Right renal pelvis (tissue), 4 donors: ENCODE measurements around the gene RFC2. TPM values are rescaled to one million over a fixed set of nuclear protein-coding genes. Genes with fewer than 3 reads are reported as not detected.
"Not testable (repeated sequence)": the region's sequence is repeated elsewhere in the genome, so short reads cannot be mapped to it uniquely, and the experiment has no call there.

Experiments used
- DNase-seq, 4 donors: peaks; one replicate each; pipeline ENCODE4 v3.0.0-alpha.2; 2013; ENCODE audit warnings: low read depth in 4 of 4, low spot score in 3 of 4, missing footprints in 1 of 4
- polyA plus RNA-seq, 4 donors: library from polyadenylated mRNA; unstranded; fragments of 120-200 nt; gene quantifications; one replicate each; pipeline ENCODE4 v1.2.1, GENCODE V29; 2013; ENCODE audit not compliant: insufficient read length in 4 of 4

RFC2 gene
- polyA plus RNA-seq, 4 donors, result 38.7 to 50.4 (median 48.3) TPM

DNA sequence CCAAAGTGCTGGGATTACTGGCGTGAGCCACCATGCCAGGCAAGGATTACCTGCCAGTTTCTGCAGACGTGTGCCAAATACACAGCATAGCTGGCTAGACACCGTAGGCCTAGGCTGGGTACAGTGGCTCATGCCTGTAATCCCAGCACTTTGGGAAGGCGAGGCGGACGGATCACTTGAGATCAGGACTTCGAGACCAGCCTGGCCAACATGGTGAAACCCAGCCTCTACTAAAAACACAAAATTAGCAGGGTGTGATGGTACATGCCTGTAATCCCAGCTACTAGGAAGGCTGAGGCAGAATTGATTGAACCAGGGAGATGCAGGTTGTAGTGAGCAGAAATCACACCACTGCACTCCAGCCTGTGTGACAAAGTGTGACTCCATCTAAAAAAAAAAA is 868 bp downstream of the RFC2 start:
- DNase-seq, result no peak

DNA sequence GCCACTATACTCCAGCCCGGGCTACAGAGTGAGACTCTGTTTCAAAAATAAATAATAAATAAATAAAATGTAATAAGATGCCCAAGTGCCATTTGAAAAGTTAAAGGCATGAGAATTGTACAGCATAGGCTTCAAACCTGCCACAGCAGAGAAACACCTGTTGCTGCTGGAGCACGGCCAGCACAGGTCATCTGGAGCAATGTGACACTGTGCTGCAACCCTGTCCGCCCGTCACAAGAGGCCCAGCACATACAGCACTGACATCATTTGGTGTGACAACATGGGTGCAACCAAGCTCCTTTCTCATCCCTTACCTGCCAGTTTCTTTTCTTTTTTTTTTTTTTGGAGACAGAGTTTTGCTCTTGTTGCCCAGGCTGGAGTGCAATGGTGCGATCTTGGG is 1.3 kb downstream of the RFC2 start:
- no peak for DNase-seq

DNA sequence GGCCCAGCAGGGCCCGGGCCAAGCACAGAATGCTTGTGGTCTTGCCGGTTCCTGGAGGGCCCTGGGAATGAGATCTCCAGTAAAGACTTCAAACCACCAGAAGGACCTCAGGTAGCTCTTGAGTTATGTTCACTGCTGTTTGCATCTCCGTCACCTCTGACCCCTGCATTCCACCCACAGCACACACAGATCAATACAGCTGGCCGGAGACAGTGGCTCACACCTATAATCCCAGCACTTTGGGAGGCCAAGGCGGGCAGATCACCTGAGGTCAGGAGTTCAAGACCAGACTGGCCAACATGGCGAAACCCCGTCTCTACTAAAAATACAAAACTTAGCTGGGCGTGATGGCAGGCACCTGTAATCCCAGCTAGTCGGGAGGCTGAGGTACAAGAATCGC is 5.1 kb downstream of the RFC2 start:
- DNase-seq, result not testable (repeated sequence)

DNA sequence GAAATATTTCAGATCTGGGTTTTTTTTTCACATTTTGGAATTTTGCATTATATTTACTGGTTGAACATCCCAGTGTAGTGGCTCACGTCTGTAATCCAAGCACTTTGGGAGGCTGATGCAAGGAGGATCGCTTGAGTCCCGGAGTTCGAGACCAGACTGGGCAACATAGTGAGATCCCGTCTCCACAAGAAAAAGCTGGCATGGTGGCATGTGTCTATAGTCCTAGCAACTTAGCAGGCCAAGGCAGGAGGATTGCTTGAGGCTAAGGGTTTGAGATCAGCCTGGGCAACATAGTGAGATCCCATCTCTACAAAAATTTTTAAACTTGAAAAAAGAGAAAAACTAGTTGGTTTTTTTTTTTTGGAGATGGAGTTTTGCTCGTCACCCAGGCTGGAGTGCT is 6.0 kb downstream of the RFC2 start:
- no peak for DNase-seq

DNA sequence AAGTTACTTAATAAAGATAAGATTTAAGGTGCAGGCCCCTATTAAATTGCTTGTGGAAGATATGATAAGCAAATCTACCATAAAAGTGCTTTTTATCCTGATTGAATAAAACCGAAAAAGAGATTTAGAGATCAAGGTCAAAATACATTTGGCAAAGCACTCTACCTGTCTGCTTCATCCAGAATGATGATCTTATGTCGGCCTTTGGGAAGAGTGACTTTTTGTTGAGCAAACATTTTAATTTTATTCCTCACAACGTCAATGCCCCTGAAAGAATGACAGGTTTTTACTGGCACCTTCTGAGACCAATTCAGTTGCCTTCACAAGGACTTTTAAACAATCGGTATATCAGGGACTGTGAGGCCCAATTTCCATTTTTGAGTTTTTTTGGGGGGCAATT is 7.7 kb downstream of the RFC2 start:
- DNase-seq, result no peak

DNA sequence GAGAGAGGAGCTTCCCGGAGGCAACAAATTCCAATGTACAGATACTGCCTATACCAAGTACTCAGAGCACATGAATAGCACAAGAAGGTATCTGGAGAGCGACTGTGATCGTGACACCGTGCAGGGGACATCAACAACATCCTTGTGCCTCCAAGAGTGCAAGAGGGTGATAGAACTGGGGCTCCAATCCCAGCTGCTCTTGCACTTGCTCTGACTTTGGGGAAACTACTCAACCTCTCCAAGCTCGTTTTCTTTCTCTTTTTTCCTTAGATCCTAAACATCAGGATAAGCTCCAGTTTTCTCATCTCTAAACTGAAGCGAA is 12.1 kb downstream of the RFC2 start:
- DNase-seq, result no peak

DNA sequence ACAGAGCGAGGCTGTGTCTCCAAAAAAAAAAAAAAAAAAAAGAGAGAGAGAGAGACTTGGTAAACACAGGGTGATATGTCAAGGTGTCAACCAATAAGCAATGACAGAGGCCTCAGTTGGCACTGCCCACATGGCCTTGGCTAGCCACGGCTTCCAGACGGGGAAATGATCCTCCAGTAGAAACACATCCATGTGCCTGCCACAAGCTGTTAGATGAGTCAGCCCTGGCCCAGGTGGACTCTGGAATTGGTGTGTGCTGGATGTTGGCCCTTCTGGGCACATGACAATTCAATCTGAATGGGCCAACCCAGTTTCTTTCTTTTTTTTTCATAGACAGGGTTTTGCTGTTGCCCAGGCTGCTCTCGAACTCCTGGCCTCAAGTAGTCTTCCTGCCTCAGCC is 13.7 kb downstream of the RFC2 start:
- no peak for DNase-seq

DNA sequence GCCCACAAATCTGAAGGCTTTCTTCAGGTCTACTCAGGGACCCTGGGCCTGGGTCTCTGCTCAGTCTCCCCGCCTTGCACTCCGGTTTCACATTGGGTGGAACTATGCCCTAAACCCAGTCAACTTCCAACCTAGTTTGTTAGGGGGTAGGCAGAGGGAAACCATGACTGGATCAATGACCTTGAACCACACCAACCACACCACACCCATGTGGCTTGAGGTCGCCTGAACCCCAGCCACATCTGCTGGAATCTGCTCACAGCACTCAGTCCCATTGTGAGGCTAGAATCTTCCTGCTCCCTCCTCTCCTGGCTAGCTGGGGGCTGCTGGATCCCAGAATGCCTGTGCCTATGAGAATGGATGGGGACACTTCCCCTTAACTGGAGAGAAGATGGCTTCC is 17.9 kb downstream of the RFC2 start:
- no peak for DNase-seq

DNA sequence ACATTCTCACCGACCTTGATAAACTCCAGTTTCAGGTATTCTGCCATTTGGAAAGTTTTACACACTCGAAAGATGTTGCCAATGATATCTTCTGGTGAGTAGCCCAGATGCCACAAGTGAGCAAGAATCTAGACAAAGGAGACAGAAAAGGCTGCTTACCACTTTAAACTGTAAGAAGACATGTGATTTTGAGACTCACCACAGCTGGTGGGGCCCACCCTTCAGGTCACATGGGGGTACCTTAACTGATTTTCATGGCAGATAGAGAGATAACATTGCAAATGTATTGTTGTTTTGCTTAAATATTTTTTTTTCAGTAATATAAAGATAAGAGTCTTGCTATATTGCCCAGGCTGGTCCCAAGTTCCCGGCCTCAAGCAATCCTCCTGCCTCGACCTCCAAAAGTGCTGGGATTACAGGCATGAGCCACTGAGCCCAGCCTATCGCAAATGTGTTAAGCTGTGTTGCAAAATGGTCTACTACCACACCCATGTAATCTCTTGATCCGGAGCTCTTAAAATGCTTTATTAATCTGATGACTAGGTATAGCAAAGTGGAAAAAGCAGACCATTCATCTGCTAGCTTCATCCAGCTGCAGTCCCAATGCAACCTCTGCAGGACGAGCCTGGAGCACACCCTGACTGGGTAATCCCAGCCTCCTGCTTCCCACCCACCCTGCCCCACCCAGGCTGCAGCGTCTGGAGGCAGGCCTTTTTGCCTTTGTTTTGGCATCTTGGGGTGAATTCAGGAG is 18.5 kb downstream of the RFC2 start:
- no peak for DNase-seq

DNA sequence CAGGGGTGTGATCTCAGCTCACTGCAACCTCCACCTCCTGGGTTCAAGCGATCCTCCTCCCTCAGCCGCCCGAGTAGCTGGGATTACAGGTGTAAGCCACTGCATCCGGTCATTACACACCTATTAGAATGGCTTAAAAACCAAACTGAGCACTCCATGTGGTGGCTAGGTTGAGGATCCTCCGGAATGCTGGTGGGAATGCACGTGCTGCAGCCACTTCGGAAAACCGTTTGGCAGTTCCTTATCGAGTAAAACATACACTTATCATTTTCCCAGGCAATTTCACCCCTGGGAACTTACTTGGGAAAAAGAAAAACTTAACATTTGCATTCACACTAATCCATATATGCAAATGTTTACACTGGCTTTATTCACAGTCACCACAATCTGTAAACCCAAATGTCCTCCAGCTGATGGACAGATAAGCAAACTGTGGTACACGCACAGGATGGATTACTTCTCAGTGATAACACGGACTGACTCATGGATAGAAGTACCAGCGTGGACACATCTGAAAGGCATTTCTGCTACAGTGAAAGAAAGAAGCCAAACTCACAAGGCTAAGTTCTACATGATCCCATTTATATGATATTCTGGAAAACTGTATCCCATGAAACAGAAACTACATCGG is 20.4 kb downstream of the RFC2 start:
- DNase-seq, result no peak

DNA sequence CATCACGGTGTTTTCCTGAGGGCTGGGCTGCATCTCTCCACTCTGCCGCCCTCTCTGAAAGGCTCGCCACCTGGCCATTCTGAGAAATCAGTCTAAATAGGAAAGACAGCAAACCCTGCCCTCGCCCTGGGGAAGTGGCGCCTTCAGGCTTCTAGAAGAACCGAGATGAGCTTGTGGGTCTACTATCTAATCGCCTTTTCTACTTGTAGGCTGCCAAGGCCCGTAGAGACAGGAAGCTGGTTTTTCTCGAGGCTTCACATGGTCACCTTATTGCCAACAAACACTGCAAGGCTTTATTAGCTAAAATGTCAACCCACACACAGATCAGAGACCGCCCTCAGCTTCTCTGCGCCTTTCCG is 23.0 kb downstream of the RFC2 start:
- DNase-seq, result no peak

DNA sequence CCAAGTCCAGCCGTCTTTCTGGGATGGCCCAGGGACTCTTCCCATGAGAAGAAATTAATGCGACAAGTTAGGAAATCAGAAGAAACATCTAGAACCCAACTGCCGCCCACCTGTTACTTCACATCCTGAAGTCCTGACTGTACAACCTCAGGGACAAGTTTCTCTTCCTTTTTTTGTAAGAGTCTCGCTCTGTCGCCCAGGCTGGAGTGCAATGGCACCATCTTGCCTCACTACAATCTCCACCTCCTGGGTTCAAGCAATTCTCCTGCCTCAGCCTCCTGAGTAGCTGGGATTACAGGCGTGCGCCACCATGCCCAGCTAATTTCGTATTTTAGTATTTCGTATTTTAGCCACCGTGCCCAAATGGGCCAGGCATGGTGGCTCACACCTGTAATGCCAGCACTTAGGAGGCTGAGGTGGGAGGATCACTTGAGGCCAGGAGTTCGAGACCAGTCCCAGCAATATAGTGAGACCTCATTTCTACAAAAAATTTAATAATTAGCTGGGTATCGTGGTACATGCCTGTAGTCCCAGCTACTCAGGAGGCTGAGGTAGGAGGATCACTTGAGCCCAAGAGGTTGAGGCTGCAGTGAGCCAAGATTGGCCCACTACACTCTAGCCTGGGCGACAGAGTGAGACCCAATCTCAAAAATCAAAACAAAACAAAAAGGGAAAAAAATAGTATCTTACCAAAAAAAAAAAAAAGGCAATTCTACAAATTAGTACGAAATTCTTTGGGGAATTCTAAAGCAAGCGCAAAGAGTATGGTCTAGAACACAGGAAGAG is 23.6 kb downstream of the RFC2 start:
- no peak for DNase-seq

DNA sequence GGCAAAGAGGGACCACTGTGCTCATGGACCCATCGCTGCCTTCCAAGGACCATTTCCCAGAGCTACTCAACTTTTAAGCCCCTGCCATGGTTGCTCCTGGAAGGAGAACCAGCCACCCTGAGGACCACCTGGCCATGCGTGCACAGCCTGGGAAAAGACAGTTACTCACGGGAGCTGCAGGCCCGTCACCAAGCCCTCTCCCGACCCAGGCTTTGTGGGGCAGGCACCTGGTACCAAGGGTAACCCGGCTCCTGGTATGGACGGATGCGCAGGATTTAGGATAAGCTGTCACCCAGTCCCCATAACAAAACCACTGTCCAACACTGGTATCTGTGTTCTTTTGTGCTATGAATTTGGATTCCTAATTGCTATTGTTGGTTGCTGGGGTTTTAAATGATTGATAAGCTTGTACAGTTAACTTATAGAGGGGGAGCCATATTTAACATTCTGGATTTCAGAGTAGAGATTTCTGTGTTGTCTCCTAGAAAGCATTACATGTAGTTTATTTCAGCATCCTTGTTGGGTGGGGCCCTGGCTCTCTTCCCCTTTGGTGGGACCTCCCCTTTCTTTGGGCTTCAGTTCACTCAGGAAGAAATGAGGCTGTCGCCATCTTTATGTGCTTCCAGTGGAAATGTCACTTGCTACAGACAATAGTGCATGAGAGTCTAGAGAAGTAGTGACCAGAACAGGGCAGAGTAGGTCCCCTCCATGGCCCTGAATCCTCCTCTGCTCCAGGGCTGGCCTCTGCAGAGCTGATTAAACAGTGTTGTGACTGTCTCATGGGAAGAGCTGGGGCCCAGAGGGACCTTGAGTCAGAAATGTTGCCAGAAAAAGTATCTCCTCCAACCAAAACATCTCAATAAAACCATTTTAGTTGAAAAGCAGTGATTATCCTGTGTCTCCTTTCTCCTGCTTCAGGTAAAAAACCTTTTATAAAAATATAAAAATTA is 25.0 kb downstream of the RFC2 start:
- no peak for DNase-seq

DNA sequence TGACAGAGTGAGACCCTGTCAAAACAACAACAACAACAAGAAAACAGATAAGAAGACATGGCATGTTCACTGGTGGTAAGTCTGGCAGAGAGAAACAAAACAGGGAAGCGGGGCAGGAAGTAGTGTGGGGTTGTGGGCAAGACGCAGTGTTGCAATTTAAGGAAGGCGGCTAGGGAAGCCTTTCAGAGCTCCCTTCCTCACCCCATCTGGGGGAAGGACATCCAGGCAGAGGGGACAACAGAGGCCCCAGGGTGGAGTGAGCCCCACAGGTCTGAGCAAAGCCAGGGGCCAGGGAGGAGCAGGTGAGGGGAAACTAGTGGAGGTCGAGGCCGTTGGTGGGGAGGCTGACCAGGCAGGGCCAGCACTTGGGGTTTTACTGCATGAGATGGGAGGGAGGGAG is 27.6 kb downstream of the RFC2 start:
- DNase-seq, result no peak

DNA sequence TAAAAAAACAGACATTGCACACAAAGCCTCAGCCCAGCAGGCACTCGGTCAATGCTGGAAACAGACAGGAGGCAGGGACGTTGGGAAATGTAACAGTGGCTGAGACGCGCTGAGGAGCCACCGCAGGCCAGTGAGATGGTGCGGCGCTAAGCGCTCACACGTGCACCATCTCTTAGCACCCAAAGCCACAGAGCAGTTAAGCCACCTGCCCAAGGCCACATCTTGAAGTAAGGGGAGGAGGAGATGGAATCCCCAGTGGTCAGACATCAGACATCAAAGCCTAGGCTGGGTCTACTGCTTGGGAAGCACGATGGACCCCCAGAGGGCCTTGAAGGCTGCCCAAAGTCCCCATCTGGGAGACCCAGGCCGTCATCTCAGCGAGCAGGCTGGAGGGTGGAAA is 28.8 kb downstream of the RFC2 start:
- no peak for DNase-seq

DNA sequence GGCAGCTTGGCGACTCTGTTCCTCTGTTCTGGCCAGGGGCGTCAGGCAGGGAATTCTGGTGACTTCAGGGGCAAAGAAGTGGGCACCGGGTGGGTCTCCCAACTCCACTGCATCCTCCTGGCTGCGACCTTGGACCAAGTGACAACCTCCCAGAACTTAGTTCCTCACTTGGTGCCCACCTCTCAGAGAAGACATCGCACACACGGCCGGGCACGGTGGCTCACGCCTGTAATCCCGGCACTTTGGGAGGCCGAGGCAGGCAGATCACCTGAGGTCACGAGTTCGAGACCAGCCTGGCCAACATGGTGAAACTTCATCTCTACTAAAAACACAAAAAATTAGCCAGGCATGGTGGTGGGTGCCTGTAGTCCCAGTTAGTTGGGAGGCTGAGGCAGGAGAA is 29.3 kb downstream of the RFC2 start:
- not testable (repeated sequence) for DNase-seq

DNA sequence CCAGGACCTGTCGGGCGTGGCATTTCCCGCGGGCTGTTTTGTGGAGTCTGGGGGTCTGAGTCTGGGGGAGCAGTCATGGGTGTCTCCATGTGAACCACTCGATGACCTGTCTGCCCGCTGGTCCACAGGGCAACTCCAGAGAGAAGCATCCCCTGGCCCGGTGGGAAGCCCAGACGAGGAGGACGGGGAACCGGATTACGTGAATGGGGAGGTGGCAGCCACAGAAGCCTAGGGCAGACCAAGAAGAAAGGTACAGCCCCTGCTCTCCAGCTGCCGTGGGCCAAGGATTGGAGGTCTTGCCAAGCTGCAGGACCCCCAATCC is 29.7 kb downstream of the RFC2 start:
- DNase-seq, result no peak

DNA sequence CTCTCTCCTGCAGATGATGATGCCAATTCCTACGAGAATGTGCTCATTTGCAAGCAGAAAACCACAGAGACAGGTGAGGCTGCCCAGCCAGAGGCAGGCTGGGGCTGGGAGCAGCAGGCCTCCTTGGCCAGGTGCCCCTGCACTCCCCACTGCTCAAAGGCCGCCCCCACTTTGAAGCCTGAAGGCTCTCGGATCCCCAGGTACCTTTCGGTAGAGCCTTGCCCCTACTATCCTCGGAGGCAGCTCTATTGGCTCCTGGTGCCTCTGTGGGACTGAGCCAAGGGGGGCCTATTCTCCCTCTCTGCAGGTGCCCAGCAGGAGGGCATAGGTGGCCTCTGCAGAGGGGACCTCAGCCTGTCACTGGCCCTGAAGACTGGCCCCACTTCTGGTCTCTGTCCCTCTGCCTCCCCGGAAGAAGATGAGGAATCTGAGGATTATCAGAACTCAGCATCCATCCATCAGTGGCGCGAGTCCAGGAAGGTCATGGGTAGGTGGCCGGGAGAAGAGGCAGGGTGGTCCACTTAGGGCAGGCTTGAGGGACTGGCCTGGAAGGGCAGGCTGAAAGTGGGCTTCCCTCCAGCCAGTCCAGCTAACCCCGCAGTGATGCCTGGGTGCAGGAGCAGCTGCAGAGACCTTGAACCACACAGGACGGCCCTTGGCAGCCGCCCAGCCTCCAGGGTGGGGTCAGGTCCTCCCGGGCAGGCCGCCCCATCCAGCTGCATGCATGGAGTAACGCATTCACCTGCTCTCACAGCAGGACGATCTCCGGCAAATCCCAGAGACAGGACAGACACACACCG is 30.3 kb downstream of the RFC2 start:
- no peak for DNase-seq

DNA sequence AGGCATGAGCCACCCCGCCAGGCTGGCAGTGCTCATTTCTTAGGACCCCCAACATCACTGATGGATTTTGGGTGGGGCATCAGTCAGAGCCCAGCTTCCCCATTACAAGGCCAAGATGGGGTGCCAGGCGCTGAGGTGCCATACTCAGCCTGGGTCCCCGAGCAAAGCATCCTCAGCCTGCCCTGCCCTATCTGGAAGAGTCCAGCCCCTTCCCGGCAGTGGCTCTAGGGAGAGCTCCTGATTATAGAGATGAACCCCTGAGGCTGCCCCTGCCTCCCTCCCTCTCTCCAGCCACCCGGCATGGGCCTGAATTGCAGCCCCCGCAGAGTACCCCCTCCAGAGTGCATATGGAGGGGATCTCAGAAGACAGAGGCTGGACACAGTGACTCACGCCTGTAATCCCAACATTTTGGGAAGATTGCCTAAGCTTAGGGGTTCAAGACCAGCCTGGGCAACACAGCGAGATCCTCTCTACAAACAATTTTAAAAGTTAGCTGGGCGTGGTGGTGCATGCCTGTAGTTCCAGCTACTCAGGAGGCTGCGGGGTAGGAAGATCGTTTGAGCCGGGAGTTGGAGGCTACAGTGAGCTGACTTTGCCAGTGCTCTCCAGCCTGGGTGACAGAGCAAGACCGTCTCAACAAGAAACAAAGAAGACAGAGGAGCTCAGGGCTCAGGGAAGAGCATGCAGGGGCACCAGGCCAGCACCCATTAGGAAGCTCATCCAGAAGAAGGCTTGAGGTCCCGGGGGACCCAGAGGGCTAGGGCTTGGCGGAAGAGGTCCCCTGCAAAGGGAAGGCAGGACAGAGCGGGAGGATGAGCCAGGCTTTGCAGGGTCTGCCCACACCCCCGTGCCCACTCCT is 31.1 kb downstream of the RFC2 start:
- no peak for DNase-seq
